ENCODE data around the gene CCDC87. TPM values are rescaled to one million over a fixed set of nuclear protein-coding genes. Genes with fewer than 3 reads are reported as not detected.

The CCDC87 gene
- total and polyA plus RNA-seq, 12 donors: 0.13 to 0.90 (median 0.47) TPM

GRCh38 chr11:66625041-66625751 is 32.3 kb upstream of the CCDC87 start:
- TF ChIP-seq POLR2A (IDR thresholded peaks at IDR 0.05) (no peak), CTCF (IDR thresholded peaks at IDR 0.05) (no peak)
- Histone ChIP-seq H3K9me3 (replicated peaks in 1 of 3) (no peaks in the 10 kb centered on the region), H3K36me3 (replicated peaks in 1 of 2) (peaks cover 0 to 69% of the 10 kb centered on the region in 2 donors), H3K27ac (no peak overlapping the region), H3K27me3 (no peaks in the 10 kb centered on the region), H3K4me3 (no peak overlapping the region), H3K4me1 (replicated peaks in 1 of 2) (peaks cover 0 to 53% of the 10 kb centered on the region in 2 donors)
- WGBS, 4 donors: 89 to 94% (median 91%) methylated on average over 9 to 26 of the region's 26 CpGs
- intact Hi-C loops (cut with DNase I): no loop called here
- no peak for DNase-seq

GRCh38 chr11:66624450-66624849 is 31.6 kb upstream of the CCDC87 start:
- Histone ChIP-seq H3K27ac (no peak overlapping the region), H3K27me3 (no peaks in the 10 kb centered on the region), H3K4me1 (replicated peaks in 1 of 2) (peaks cover 0 to 60% of the 10 kb centered on the region in 2 donors), H3K4me3 (no peak overlapping the region), H3K36me3 (replicated peaks in 1 of 2) (peaks cover 0 to 62% of the 10 kb centered on the region in 2 donors), H3K9me3 (replicated peaks in 1 of 3) (no peaks in the 10 kb centered on the region)
- intact Hi-C loops (cut with DNase I): no loop called here
- no peak for DNase-seq
- WGBS, 4 donors: 87 to 91% (median 87%) methylated on average over 10 to 16 of the region's 16 CpGs
- TF ChIP-seq POLR2A (IDR thresholded peaks at IDR 0.05): no peak
- TF ChIP-seq CTCF (IDR thresholded peaks at IDR 0.05): no peak

- Histone ChIP-seq H3K4me3 (peak overlapping the region in 1 of 4 donors; percentile 77), H3K36me3 (replicated peaks in 1 of 2) (peaks cover 0 to 8% of the 10 kb centered on the region in 2 donors), H3K9me3 (replicated peaks in 1 of 3) (no peaks in the 10 kb centered on the region), H3K4me1 (replicated peaks in 1 of 2) (peaks cover 12 to 63% of the 10 kb centered on the region in 2 donors), H3K27me3 (no peaks in the 10 kb centered on the region), H3K27ac (peak overlapping the region in 4 of 5 donors; percentile 17 to 97 (median 58))
- intact Hi-C loops (cut with DNase I): no loop called here
- peak in 1 of 2 donors; percentile 27 for TF ChIP-seq POLR2A (IDR thresholded peaks at IDR 0.05)
- no peak for TF ChIP-seq CTCF (IDR thresholded peaks at IDR 0.05)
- no peak for DNase-seq
- WGBS, 4 donors: 41 to 45% (median 43%) methylated on average over 4 of the region's 4 CpGs
Measured at GRCh38 chr11:66619080-66619554, 26.3 kb upstream of the CCDC87 start.

DNA sequence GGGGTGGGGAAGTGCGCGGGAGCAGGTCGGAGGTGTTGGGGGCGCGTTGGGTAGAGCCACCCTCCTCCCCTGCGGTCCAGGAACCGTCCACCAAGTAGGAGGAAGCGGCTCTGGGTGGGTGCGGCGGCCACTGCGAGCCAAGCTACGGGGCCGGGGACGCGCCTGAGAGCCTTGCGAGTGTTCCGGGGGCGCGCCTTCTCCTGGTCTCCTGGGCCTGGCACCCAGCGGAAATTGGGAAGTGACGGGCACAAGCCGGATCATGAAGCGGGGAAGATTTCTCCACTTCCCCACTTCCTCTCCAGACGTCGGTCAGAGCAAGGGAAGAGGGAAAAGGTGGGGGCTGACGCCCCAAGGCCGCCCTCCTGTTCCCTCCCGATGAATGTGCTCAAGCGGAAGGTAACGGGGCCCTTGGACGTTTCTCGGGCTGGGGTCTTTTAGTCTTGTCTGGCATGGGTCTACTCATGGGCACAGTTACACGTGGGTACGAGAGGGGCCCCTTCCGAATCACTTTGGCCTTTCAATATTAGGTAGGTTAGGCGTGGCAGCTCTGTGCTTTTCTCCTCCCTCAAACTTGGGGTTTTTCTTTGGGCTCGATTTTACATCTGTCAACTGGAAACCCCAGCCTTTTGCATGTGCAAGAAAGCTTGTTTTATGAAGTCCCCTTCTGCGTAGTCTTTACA is 24.4 kb upstream of the CCDC87 start:
- DNase-seq: peak in 6 of 7 donors; percentile 76 to 88 (median 82)
- no peaks in the 10 kb centered on the region for H3K9me3 ChIP-seq (replicated peaks in 1 of 3)
- no peaks in the 10 kb centered on the region for H3K36me3 ChIP-seq (replicated peaks in 1 of 2)
- H3K27ac ChIP-seq: peak overlapping the region; percentile 94 to 98 (median 97)
- H3K4me1 ChIP-seq (replicated peaks in 1 of 2): peaks cover 12 to 47% of the 10 kb centered on the region in 2 donors
- no peaks in the 10 kb centered on the region for H3K27me3 ChIP-seq
- intact Hi-C loops (cut with DNase I): no loop called here
- peak overlapping the region; percentile 57 to 98 (median 82) for H3K4me3 ChIP-seq
- 0 to 1% (median 0%) methylated on average over 13 to 38 of the region's 38 CpGs for WGBS, 4 donors
- TF ChIP-seq CTCF (IDR thresholded peaks at IDR 0.05) (no peak), POLR2A (IDR thresholded peaks at IDR 0.05) (no peak)
